Measurements from ENCODE around the gene ACP2. TPM values are rescaled to one million over a fixed set of nuclear protein-coding genes. Genes with fewer than 3 reads are reported as not detected.

The ACP2 gene
- total RNA-seq, 1 donor from 2014 or later, result 40.8 TPM

DNA sequence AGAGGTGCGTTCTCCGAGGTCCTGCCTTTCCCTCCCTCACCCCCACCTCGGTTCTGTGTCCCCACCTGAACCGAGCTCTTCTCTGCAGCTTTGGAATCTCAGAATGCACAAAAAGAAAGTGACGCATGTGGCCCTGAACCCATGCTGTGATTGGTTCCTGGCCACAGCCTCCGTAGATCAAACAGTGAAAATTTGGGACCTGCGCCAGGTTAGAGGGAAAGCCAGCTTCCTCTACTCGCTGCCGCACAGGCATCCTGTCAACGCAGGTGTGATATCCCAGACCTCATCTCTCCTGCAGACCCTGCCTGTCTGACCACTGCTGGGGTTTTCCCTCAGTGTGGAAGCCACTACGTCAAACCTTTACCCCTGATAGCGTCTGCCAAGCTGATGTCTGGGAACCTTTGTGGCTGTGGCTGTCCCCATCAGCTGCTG lies 13.9 kb downstream of the ACP2 start:
- no peak overlapping the region for H3K4me3 ChIP-seq (ENCODE audit: insufficient read depth, low read depth, low read length)
- Mint-ChIP-seq H3K4me3 (ENCODE audit: unreplicated experiment) (no peak overlapping the region), H3K27me3 (ENCODE audit: low read depth, unreplicated experiment) (no peaks in the 10 kb centered on the region), H3K36me3 (ENCODE audit: low read depth, unreplicated experiment) (peaks cover 23% of the 10 kb centered on the region), H3K9me3 (ENCODE audit: unreplicated experiment) (no peaks in the 10 kb centered on the region), H3K4me1 (ENCODE audit: low read depth, unreplicated experiment) (peaks cover 26% of the 10 kb centered on the region), H3K27ac (ENCODE audit: unreplicated experiment) (peak overlapping the region; percentile 43)
- DNase-seq (ENCODE audit: low read depth) (peak; percentile 24), FAIRE-seq (no peak)
- H2AFZ ChIP-seq (ENCODE audit: low read depth, low read length), result no peak overlapping the region
- H3K36me3 ChIP-seq (ENCODE audit: insufficient read depth, low read length), result peaks cover 13% of the 10 kb centered on the region
- H3K79me2 ChIP-seq (ENCODE audit: insufficient read depth, low read length), result no peaks in the 10 kb centered on the region
- no peaks in the 10 kb centered on the region for H4K20me1 ChIP-seq (ENCODE audit: insufficient read depth, low read length)
- H3K9ac ChIP-seq (ENCODE audit: low read length), result peak overlapping the region; percentile 65
- H3K4me1 ChIP-seq (ENCODE audit: insufficient read depth, low read length), result peaks cover 19% of the 10 kb centered on the region
- H3K9me3 ChIP-seq (ENCODE audit: insufficient read depth, low read depth, low read length), result no peaks in the 10 kb centered on the region
- H3K27ac ChIP-seq (ENCODE audit: low read depth, low read length), result peak overlapping the region; percentile 76
- TF ChIP-seq, protein P1, sequence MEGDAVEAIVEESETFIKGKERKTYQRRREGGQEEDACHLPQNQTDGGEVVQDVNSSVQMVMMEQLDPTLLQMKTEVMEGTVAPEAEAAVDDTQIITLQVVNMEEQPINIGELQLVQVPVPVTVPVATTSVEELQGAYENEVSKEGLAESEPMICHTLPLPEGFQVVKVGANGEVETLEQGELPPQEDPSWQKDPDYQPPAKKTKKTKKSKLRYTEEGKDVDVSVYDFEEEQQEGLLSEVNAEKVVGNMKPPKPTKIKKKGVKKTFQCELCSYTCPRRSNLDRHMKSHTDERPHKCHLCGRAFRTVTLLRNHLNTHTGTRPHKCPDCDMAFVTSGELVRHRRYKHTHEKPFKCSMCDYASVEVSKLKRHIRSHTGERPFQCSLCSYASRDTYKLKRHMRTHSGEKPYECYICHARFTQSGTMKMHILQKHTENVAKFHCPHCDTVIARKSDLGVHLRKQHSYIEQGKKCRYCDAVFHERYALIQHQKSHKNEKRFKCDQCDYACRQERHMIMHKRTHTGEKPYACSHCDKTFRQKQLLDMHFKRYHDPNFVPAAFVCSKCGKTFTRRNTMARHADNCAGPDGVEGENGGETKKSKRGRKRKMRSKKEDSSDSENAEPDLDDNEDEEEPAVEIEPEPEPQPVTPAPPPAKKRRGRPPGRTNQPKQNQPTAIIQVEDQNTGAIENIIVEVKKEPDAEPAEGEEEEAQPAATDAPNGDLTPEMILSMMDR (IDR thresholded peaks at IDR 0.05; ENCODE audit: insufficient read depth, low read depth, low read length), result no peak
- no peak for TF ChIP-seq EZH2 (IDR thresholded peaks at IDR 0.05; ENCODE audit: insufficient read depth, low read length)
- H3K27me3 ChIP-seq (ENCODE audit: insufficient read depth, low read length), result no peaks in the 10 kb centered on the region
- peak overlapping the region; percentile 78 for H3K4me2 ChIP-seq (ENCODE audit: low read length)

DNA sequence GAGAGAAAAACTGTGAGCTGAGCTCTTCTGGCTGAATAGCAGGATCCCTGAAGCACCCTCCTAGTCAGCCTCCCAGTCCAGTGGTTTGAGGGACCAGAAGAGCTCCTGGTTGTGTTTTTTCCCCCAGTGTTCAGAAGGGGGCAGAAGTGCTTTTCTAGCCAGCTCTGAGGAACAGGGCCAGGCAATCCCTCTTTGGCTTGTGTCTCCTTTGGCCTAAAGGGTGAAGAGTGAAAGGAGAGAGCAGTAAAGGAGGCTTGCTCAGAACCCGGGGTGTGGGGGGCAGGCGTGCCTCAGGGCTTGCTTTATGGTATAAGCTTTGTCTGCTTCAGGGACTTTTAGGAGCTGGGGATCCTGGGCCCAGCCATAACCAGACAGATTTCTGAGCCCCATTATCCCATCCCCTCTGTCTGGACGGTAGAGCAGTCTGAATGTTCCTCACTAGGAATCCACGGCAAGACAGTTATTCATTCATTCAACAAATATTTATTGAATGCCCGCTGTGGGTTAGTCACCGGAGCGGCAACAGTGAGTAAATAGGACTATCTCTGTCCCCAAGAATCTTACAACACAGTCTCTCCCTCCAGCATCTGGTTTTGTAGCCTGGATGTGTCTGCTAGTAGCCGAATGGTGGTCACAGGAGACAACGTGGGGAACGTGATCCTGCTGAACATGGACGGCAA lies 14.5 kb downstream of the ACP2 start:
- H3K36me3 Mint-ChIP-seq (ENCODE audit: low read depth, unreplicated experiment), result peaks cover 23% of the 10 kb centered on the region
- DNase-seq (ENCODE audit: low read depth) (peak; percentile 54), FAIRE-seq (peak; percentile 29)
- H3K27ac Mint-ChIP-seq (ENCODE audit: unreplicated experiment), result peak overlapping the region; percentile 43
- no peaks in the 10 kb centered on the region for H3K9me3 Mint-ChIP-seq (ENCODE audit: unreplicated experiment)
- H3K9ac ChIP-seq (ENCODE audit: low read length), result peak overlapping the region; percentile 65
- H3K4me1 Mint-ChIP-seq (ENCODE audit: low read depth, unreplicated experiment), result peaks cover 26% of the 10 kb centered on the region
- no peaks in the 10 kb centered on the region for H4K20me1 ChIP-seq (ENCODE audit: insufficient read depth, low read length)
- peaks cover 8% of the 10 kb centered on the region for H3K36me3 ChIP-seq (ENCODE audit: insufficient read depth, low read length)
- peak overlapping the region; percentile 20 for H3K4me3 ChIP-seq (ENCODE audit: insufficient read depth, low read depth, low read length)
- TF ChIP-seq, protein P1 (IDR thresholded peaks at IDR 0.05; ENCODE audit: insufficient read depth, low read depth, low read length), result no peak
- no peak for TF ChIP-seq EZH2 (IDR thresholded peaks at IDR 0.05; ENCODE audit: insufficient read depth, low read length)
- peaks cover 19% of the 10 kb centered on the region for H3K4me1 ChIP-seq (ENCODE audit: insufficient read depth, low read length)
- H3K27me3 Mint-ChIP-seq (ENCODE audit: low read depth, unreplicated experiment), result no peaks in the 10 kb centered on the region
- peak overlapping the region; percentile 12 for H2AFZ ChIP-seq (ENCODE audit: low read depth, low read length)
- H3K4me3 Mint-ChIP-seq (ENCODE audit: unreplicated experiment), result peak overlapping the region; percentile 14
- no peaks in the 10 kb centered on the region for H3K79me2 ChIP-seq (ENCODE audit: insufficient read depth, low read length)
- H3K9me3 ChIP-seq (ENCODE audit: insufficient read depth, low read depth, low read length), result no peaks in the 10 kb centered on the region
- peak overlapping the region; percentile 78 for H3K4me2 ChIP-seq (ENCODE audit: low read length)
- peak overlapping the region; percentile 76 for H3K27ac ChIP-seq (ENCODE audit: low read depth, low read length)
- H3K27me3 ChIP-seq (ENCODE audit: insufficient read depth, low read length), result no peaks in the 10 kb centered on the region

DNA sequence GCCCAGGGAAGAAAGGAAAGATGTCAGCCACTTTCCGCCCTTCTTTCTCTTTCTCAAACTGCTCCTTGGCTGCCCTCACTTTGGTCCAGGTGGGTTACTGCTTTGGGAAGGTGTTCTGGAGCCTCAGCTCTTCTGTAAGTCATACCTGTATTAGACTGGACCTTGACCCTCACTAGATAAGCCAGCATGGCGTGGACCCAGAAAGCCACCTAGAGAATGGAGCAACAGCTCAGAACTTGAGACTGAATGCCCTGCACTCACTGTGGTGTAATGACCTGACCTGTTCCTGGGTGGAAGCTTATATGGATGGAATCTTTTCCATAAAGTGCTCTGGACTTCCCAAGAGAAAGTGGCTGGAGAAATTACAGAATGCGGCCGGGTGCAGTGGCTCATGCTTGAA lies 15.6 kb downstream of the ACP2 start:
- no peak overlapping the region for H3K4me3 Mint-ChIP-seq (ENCODE audit: unreplicated experiment)
- no peaks in the 10 kb centered on the region for H3K27me3 Mint-ChIP-seq (ENCODE audit: low read depth, unreplicated experiment)
- peaks cover 26% of the 10 kb centered on the region for H3K4me1 Mint-ChIP-seq (ENCODE audit: low read depth, unreplicated experiment)
- Histone ChIP-seq H3K27me3 (ENCODE audit: insufficient read depth, low read length) (no peaks in the 10 kb centered on the region), H3K9me3 (ENCODE audit: insufficient read depth, low read depth, low read length) (no peaks in the 10 kb centered on the region), H3K36me3 (ENCODE audit: insufficient read depth, low read length) (peaks cover 7% of the 10 kb centered on the region), H3K4me1 (ENCODE audit: insufficient read depth, low read length) (peaks cover 19% of the 10 kb centered on the region), H3K27ac (ENCODE audit: low read depth, low read length) (no peak overlapping the region), H3K4me2 (ENCODE audit: low read length) (no peak overlapping the region), H3K4me3 (ENCODE audit: insufficient read depth, low read depth, low read length) (no peak overlapping the region), H3K79me2 (ENCODE audit: insufficient read depth, low read length) (no peaks in the 10 kb centered on the region), H3K9ac (ENCODE audit: low read length) (no peak overlapping the region), H2AFZ (ENCODE audit: low read depth, low read length) (no peak overlapping the region), H4K20me1 (ENCODE audit: insufficient read depth, low read length) (no peaks in the 10 kb centered on the region)
- FAIRE-seq (no peak), DNase-seq (ENCODE audit: low read depth) (no peak)
- peaks cover 17% of the 10 kb centered on the region for H3K36me3 Mint-ChIP-seq (ENCODE audit: low read depth, unreplicated experiment)
- H3K27ac Mint-ChIP-seq (ENCODE audit: unreplicated experiment), result no peak overlapping the region
- TF ChIP-seq EZH2 (IDR thresholded peaks at IDR 0.05; ENCODE audit: insufficient read depth, low read length), result no peak
- TF ChIP-seq, protein P1 (IDR thresholded peaks at IDR 0.05; ENCODE audit: insufficient read depth, low read depth, low read length), result no peak
- H3K9me3 Mint-ChIP-seq (ENCODE audit: unreplicated experiment), result no peaks in the 10 kb centered on the region
